ENCODE measurements around the gene WDR45B.

The WDR45B gene

DNA sequence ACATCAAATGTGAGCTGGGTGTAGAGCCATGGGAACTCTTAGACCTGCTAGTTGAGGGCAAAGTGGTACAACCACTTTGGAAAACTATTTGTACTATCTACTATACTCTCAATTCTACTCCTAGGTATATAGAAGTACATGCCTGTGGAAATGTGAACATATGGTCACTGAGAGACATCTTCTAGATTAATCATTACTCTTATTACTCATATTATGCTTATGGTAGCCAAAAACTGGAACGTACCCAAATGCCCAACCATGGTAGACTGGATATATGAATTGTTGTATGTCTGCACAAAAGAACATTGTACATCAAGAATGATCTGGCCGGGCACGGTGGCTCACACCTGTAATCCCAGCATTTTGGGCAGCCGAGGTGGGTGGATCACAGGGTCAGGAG, 2.7 kb downstream of the WDR45B start:
- in situ Hi-C loops (cut with HindIII; ENCODE audit: low pct_ligation_motif_present, low sequenced_read_pairs): no loop called here
- Histone ChIP-seq H3K27ac (no peak overlapping the region), H3K36me3 (replicated peaks) (peaks cover 29% of the 10 kb centered on the region), H3K4me3 (ENCODE audit: low read depth, low read length) (no peak overlapping the region), H3K27me3 (replicated peaks) (no peaks in the 10 kb centered on the region)
- DNase-seq: no peak
- TF ChIP-seq, protein P1, sequence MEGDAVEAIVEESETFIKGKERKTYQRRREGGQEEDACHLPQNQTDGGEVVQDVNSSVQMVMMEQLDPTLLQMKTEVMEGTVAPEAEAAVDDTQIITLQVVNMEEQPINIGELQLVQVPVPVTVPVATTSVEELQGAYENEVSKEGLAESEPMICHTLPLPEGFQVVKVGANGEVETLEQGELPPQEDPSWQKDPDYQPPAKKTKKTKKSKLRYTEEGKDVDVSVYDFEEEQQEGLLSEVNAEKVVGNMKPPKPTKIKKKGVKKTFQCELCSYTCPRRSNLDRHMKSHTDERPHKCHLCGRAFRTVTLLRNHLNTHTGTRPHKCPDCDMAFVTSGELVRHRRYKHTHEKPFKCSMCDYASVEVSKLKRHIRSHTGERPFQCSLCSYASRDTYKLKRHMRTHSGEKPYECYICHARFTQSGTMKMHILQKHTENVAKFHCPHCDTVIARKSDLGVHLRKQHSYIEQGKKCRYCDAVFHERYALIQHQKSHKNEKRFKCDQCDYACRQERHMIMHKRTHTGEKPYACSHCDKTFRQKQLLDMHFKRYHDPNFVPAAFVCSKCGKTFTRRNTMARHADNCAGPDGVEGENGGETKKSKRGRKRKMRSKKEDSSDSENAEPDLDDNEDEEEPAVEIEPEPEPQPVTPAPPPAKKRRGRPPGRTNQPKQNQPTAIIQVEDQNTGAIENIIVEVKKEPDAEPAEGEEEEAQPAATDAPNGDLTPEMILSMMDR (IDR thresholded peaks at IDR 0.05; ENCODE audit: low read depth, low read length, missing control alignments): no peak

DNA sequence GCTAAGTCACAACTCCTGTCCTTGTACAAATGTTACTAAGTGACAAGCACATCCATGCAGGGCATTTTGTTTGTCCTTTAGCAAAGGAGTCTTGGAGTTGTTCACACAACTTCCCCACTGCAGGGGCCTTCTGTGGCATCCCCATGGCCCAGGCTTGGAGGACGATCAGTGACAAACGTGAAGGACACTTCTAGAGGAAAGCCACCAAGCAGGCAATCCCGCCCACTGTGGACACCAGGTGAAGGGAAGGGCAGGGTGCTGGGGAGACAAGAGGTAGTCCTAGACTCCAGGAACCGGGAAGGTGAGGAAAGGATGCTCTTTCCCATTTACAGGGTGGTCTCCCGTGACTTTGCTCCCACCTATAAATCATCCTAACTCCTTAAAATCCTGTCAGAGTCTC, 4.1 kb downstream of the WDR45B start:
- Histone ChIP-seq H3K27ac (no peak overlapping the region), H3K4me3 (ENCODE audit: low read depth, low read length) (no peak overlapping the region), H3K27me3 (replicated peaks) (no peaks in the 10 kb centered on the region), H3K36me3 (replicated peaks) (peaks cover 37% of the 10 kb centered on the region)
- TF ChIP-seq, protein P1 (IDR thresholded peaks at IDR 0.05; ENCODE audit: low read depth, low read length, missing control alignments): no peak
- DNase-seq: no peak
- in situ Hi-C loops (cut with HindIII; ENCODE audit: low pct_ligation_motif_present, low sequenced_read_pairs): no loop called here

DNA sequence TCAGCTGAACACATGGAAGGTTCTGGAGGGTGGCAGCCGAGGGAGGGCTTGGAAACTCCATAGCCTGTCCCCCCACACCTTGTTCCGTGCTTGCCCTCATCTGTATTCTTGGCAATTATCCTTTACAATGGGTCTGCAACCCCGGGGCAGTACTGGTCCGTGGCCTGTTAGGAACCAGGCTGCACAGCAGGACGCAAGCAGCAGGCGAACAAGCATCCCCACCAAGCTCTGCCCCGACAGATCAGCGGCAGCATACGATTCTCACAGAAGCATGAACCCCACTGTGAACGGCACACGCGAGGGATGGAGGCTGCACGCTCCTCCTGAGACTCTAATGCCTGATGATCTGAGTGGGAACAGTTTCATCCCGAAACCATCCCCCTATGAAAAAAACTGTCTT, 6.2 kb downstream of the WDR45B start:
- no peak for DNase-seq
- no peak overlapping the region for H3K4me3 ChIP-seq (ENCODE audit: low read depth, low read length)
- H3K36me3 ChIP-seq (replicated peaks): peaks cover 39% of the 10 kb centered on the region
- H3K27ac ChIP-seq: no peak overlapping the region
- in situ Hi-C loops (cut with HindIII; ENCODE audit: low pct_ligation_motif_present, low sequenced_read_pairs): no loop called here
- no peaks in the 10 kb centered on the region for H3K27me3 ChIP-seq (replicated peaks)
- TF ChIP-seq, protein P1 (IDR thresholded peaks at IDR 0.05; ENCODE audit: low read depth, low read length, missing control alignments): no peak

DNA sequence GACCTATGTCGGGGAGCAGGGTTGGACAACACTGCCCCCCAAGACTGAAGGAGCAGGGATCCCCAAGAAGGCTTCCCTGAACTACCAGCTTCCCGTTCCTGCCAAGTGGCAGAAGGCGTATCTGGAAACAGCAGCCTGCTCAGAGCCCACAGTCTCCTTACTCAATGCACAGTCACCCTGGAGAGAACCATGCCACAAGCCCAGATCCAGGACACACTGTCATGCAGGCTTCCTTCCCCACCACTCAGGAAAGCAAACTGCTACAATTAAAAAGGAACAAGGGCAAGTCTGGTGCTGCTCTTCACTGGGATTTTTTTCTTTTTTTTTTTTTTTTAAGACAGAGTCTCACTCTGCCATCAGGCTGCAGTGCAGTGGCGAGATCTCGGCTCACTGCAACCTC, 8.2 kb downstream of the WDR45B start:
- in situ Hi-C loops (cut with HindIII; ENCODE audit: low pct_ligation_motif_present, low sequenced_read_pairs): no loop called here
- TF ChIP-seq, protein P1 (IDR thresholded peaks at IDR 0.05; ENCODE audit: low read depth, low read length, missing control alignments): no peak
- no peak for DNase-seq
- Histone ChIP-seq H3K36me3 (replicated peaks) (peaks cover 39% of the 10 kb centered on the region), H3K27me3 (replicated peaks) (no peaks in the 10 kb centered on the region), H3K27ac (no peak overlapping the region), H3K4me3 (ENCODE audit: low read depth, low read length) (no peak overlapping the region)

- DNase-seq: no peak
- in situ Hi-C loops (cut with HindIII; ENCODE audit: low pct_ligation_motif_present, low sequenced_read_pairs): no loop called here
- no peak overlapping the region for H3K4me3 ChIP-seq (ENCODE audit: low read depth, low read length)
- TF ChIP-seq, protein P1 (IDR thresholded peaks at IDR 0.05; ENCODE audit: low read depth, low read length, missing control alignments): no peak
- peaks cover 39% of the 10 kb centered on the region for H3K36me3 ChIP-seq (replicated peaks)
- H3K27me3 ChIP-seq (replicated peaks): no peaks in the 10 kb centered on the region
- H3K27ac ChIP-seq: no peak overlapping the region
Measured at GRCh38 chr17:82639628-82640027, 8.6 kb downstream of the WDR45B start.

- in situ Hi-C loops (cut with HindIII; ENCODE audit: low pct_ligation_motif_present, low sequenced_read_pairs): no loop called here
- DNase-seq: no peak
- peaks cover 31% of the 10 kb centered on the region for H3K36me3 ChIP-seq (replicated peaks)
- TF ChIP-seq, protein P1 (IDR thresholded peaks at IDR 0.05; ENCODE audit: low read depth, low read length, missing control alignments): no peak
- no peak overlapping the region for H3K4me3 ChIP-seq (ENCODE audit: low read depth, low read length)
- H3K27me3 ChIP-seq (replicated peaks): no peaks in the 10 kb centered on the region
- H3K27ac ChIP-seq: no peak overlapping the region
Measured at GRCh38 chr17:82638183-82638773, 10.0 kb downstream of the WDR45B start.
